Hematopoietic multipotent progenitor cell (in vitro differentiated cells): Measurements from ENCODE around the gene DNMT1. TPM values are rescaled to one million over a fixed set of nuclear protein-coding genes. Genes with fewer than 3 reads are reported as not detected.

Experiments used
- small RNA-seq: library from RNA; depleted of rRNA; stranded (forward); fragments of <200 nt; gene quantifications from one replicate; pipeline ENCODE3, GENCODE V24; 2012
- total RNA-seq: library from RNA; depleted of rRNA; stranded (reverse); fragments of >200 nt; gene quantifications from one replicate; pipeline ENCODE4 v1.2.3, GENCODE V29; 2012

Gene DNMT1
- total RNA-seq, 1 donor: 70.0 TPM

Small RNA genes lying within 50 kb of the gene (small RNA-seq; reads per million reads assigned to genes)
- not detected for gene MIR4322
- 147 reads per million, percentile 98 among the genes with 10 or more reads in this experiment for gene SNORD105
- 161 reads per million, percentile 98 among the genes with 10 or more reads in this experiment for gene SNORD105B

Other genes with a start within 250 kb of the DNMT1 start
- gene COL5A3, start 184.4 kb downstream of the DNMT1 start, total RNA-seq: under 0.01 TPM
- gene RDH8, start 181.5 kb downstream of the DNMT1 start, total RNA-seq: not detected
- 56.8 TPM for gene SHFL, start 108.6 kb downstream of the DNMT1 start, total RNA-seq
- gene ANGPTL6, start 92.3 kb downstream of the DNMT1 start, total RNA-seq: 12.7 TPM
- 81.1 TPM for gene PPAN, start 88.6 kb downstream of the DNMT1 start, total RNA-seq
- 25.0 TPM for gene P2RY11, start 83.3 kb downstream of the DNMT1 start, total RNA-seq
- gene EIF3G, start 75.1 kb downstream of the DNMT1 start, total RNA-seq: 513 TPM
- 6.7 TPM for gene S1PR2, start 36.4 kb upstream of the DNMT1 start, total RNA-seq
- gene MRPL4, start 57.3 kb upstream of the DNMT1 start, total RNA-seq: 90.5 TPM
- gene ICAM1, start 76.2 kb upstream of the DNMT1 start, total RNA-seq: 15.3 TPM
- 66.0 TPM for gene ICAM4, start 92.0 kb upstream of the DNMT1 start, total RNA-seq
- 10.8 TPM for gene ICAM5, start 95.0 kb upstream of the DNMT1 start, total RNA-seq
- gene ZGLP1, start 114.9 kb upstream of the DNMT1 start, total RNA-seq: 0.54 TPM
- gene FDX2, start 121.1 kb upstream of the DNMT1 start, total RNA-seq: 27.5 TPM
- gene RAVER1, start 138.6 kb upstream of the DNMT1 start, total RNA-seq: 47.9 TPM
- 367 TPM for gene ICAM3, start 144.7 kb upstream of the DNMT1 start, total RNA-seq
- gene TYK2, start 185.6 kb upstream of the DNMT1 start, total RNA-seq: 174 TPM
- 131 TPM for gene CDC37, start 208.6 kb upstream of the DNMT1 start, total RNA-seq
- under 0.01 TPM for gene PDE4A, start 225.6 kb upstream of the DNMT1 start, total RNA-seq